ENCODE measurements around the gene CILP2.

- TF ChIP-seq CTCF (conservative IDR thresholded peaks at IDR 0.05 in 1 of 2, IDR thresholded peaks at IDR 0.05 in 1 of 2; ENCODE audit: low read depth in 1 of 2, low read length in 2 of 2): no peak
- no peak for TF ChIP-seq EZH2 (IDR thresholded peaks at IDR 0.05; ENCODE audit: low read length, missing control alignments)
These were observed 10.1 kb upstream of the CILP2 start for GRCh38 chr19:19527674-19528625.

All from fibroblast of lung (primary cell).